ENCODE results near the gene METRNL. TPM values are rescaled to one million over a fixed set of nuclear protein-coding genes. Genes with fewer than 3 reads are reported as not detected.

Gene METRNL
- polyA plus RNA-seq, 3 donors, result 13.1 to 133 (median 29.8) TPM

GRCh38 chr17:83058266-83058798, 21.1 kb upstream of the METRNL start:
- H3K27ac Mint-ChIP-seq, result peak overlapping the region in 2 of 7 donors; percentile 32 to 76
- no peaks in the 10 kb centered on the region for H3K79me2 ChIP-seq (ENCODE audit: insufficient read depth, low read length)
- 97% methylated on average over 20 of the region's 20 CpGs for WGBS (ENCODE audit: insufficient coverage)
- H3K9me3 ChIP-seq (replicated peaks in 1 of 2; ENCODE audit: control insufficient read depth in 1 of 2, insufficient read depth in 1 of 2, low read length in 2 of 2), result no peaks in the 10 kb centered on the region
- no peak overlapping the region for H3K9ac ChIP-seq (ENCODE audit: insufficient read depth, low read length, poor library complexity, severe bottlenecking)
- H3K9me3 Mint-ChIP-seq, result peaks cover 0 to 4% (median 1%) of the 10 kb centered on the region in 7 donors
- H3K36me3 Mint-ChIP-seq, result no peaks in the 10 kb centered on the region
- H4K20me1 ChIP-seq (ENCODE audit: insufficient read depth, low read length), result no peaks in the 10 kb centered on the region
- no peak overlapping the region for H2AFZ ChIP-seq (ENCODE audit: insufficient read depth, low read depth, low read length, poor library complexity, severe bottlenecking)
- H3K4me1 Mint-ChIP-seq, result peaks cover 32% of the 10 kb centered on the region
- H3K4me3 ChIP-seq (replicated peaks in 1 of 3; ENCODE audit: low read depth in 2 of 3, low read length in 3 of 3), result no peak overlapping the region
- H3K4me2 ChIP-seq (replicated peaks; ENCODE audit: extremely low read depth, low read length, poor library complexity, severe bottlenecking), result no peak overlapping the region
- H3K36me3 ChIP-seq (replicated peaks in 1 of 2; ENCODE audit: control insufficient read depth in 1 of 2, insufficient read depth in 2 of 2, low read length in 2 of 2), result no peaks in the 10 kb centered on the region
- H3K27me3 Mint-ChIP-seq (ENCODE audit: low read depth in 3 of 3), result peaks cover 5 to 18% (median 7%) of the 10 kb centered on the region in 3 donors
- no peak overlapping the region for H3K27ac ChIP-seq (ENCODE audit: low read depth in 1 of 2, low read length in 2 of 2)
- no peak overlapping the region for H3K4me3 Mint-ChIP-seq
- intact Hi-C loops (cut with micrococcal nuclease), result no loop called here
- no peak for DNase-seq
- no peak for TF ChIP-seq CTCF (IDR thresholded peaks at IDR 0.05)
- peaks cover 0 to 5% of the 10 kb centered on the region in 2 donors for H3K27me3 ChIP-seq (ENCODE audit: control insufficient read depth in 2 of 2, insufficient read depth in 2 of 2, low read length in 2 of 2)
- peaks cover 17% of the 10 kb centered on the region in 2 donors for H3K4me1 ChIP-seq (ENCODE audit: control insufficient read depth in 1 of 2, insufficient read depth in 2 of 2, low read length in 2 of 2)

- H3K4me1 Mint-ChIP-seq, result peaks cover 9% of the 10 kb centered on the region
- Histone ChIP-seq H3K9ac (ENCODE audit: insufficient read depth, low read length, poor library complexity, severe bottlenecking) (no peak overlapping the region), H3K79me2 (ENCODE audit: insufficient read depth, low read length) (no peaks in the 10 kb centered on the region), H3K4me3 (replicated peaks in 1 of 3; ENCODE audit: low read depth in 2 of 3, low read length in 3 of 3) (no peak overlapping the region), H3K4me1 (ENCODE audit: control insufficient read depth in 1 of 2, insufficient read depth in 2 of 2, low read length in 2 of 2) (no peaks in the 10 kb centered on the region), H3K27ac (ENCODE audit: low read depth in 1 of 2, low read length in 2 of 2) (no peak overlapping the region), H3K27me3 (ENCODE audit: control insufficient read depth in 2 of 2, insufficient read depth in 2 of 2, low read length in 2 of 2) (peaks cover 0 to 5% of the 10 kb centered on the region in 2 donors), H2AFZ (ENCODE audit: insufficient read depth, low read depth, low read length, poor library complexity, severe bottlenecking) (no peak overlapping the region), H3K4me2 (replicated peaks; ENCODE audit: extremely low read depth, low read length, poor library complexity, severe bottlenecking) (no peak overlapping the region), H3K9me3 (replicated peaks in 1 of 2; ENCODE audit: control insufficient read depth in 1 of 2, insufficient read depth in 1 of 2, low read length in 2 of 2) (no peaks in the 10 kb centered on the region), H4K20me1 (ENCODE audit: insufficient read depth, low read length) (no peaks in the 10 kb centered on the region), H3K36me3 (replicated peaks in 1 of 2; ENCODE audit: control insufficient read depth in 1 of 2, insufficient read depth in 2 of 2, low read length in 2 of 2) (no peaks in the 10 kb centered on the region)
- H3K36me3 Mint-ChIP-seq, result no peaks in the 10 kb centered on the region
- peak overlapping the region in 1 of 7 donors; percentile 11 for H3K27ac Mint-ChIP-seq
- no peak overlapping the region for H3K4me3 Mint-ChIP-seq
- peaks cover 0 to 4% (median 1%) of the 10 kb centered on the region in 7 donors for H3K9me3 Mint-ChIP-seq
- WGBS (ENCODE audit: insufficient coverage), result 100% methylated on average over 8 of the region's 8 CpGs
- intact Hi-C loops (cut with micrococcal nuclease), result no loop called here
- H3K27me3 Mint-ChIP-seq (ENCODE audit: low read depth in 3 of 3), result peaks cover 5 to 24% (median 8%) of the 10 kb centered on the region in 3 donors
- DNase-seq, result no peak
- TF ChIP-seq CTCF (IDR thresholded peaks at IDR 0.05), result no peak
Observed at GRCh38 chr17:83061586-83061985, 17.8 kb upstream of the METRNL start.

All from CD14-positive monocyte (primary cell).